Esophagus squamous epithelium (tissue), 4 donors: ENCODE measurements around the gene MESP1.

ENCODE experiments used
- POLR2A ChIP-seq, 4 donors: fragments of 450-650 bp; IDR thresholded peaks; one replicate each; pipeline ENCODE4 v1.6.1; 2017; ENCODE audit warnings: antibody characterized with exemption in 4 of 4, mild to moderate bottlenecking in 4 of 4, moderate library complexity in 3 of 4
- TF ChIP-seq, protein P1 (sequence below), 6 experiments: fragments of 450-650 bp in 4 of 6; fragments of 200-600 bp in 2 of 6; sonication (generic) in 2 of 6; IDR thresholded peaks; one replicate each; pipeline ENCODE4 v1.5.1; 2016 to 2019; ENCODE audit warnings: antibody characterized with exemption in 6 of 6, mild to moderate bottlenecking in 4 of 6, moderate library complexity in 4 of 6

DNA sequence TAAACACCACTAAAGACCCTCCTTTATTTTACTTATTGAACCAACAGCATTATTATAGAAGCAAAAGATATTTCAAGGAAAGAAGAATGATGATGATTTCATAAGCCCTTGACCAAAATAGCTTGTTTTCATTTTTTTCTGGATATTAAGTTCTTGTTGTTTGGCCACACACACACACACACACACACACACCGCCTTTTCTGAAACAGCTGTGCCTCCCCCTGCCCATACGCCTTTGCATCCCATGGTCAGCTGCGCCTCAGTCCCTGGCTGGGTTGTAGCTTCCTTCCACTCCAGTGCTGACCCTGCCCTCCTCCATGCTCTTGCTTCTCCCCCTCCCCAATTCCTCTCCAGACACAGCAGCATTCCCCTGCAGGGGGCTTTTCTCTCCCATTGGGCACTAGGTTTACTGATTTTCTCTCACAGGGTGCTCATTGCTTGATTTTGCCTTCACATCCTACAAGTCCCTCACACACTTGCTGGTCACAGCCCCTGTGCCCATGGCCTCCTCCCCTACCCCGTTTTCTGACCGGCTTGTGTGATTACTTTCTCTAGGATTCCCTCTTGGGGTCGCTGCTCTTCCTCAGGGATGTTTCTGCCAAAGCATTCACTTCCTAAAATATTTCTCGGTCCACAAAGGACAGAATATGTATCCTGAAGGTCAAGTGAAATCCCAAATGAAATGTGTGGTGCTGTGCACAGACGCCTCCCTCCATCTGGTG is 18.4 kb downstream of the MESP1 start:
- TF ChIP-seq, protein P1, sequence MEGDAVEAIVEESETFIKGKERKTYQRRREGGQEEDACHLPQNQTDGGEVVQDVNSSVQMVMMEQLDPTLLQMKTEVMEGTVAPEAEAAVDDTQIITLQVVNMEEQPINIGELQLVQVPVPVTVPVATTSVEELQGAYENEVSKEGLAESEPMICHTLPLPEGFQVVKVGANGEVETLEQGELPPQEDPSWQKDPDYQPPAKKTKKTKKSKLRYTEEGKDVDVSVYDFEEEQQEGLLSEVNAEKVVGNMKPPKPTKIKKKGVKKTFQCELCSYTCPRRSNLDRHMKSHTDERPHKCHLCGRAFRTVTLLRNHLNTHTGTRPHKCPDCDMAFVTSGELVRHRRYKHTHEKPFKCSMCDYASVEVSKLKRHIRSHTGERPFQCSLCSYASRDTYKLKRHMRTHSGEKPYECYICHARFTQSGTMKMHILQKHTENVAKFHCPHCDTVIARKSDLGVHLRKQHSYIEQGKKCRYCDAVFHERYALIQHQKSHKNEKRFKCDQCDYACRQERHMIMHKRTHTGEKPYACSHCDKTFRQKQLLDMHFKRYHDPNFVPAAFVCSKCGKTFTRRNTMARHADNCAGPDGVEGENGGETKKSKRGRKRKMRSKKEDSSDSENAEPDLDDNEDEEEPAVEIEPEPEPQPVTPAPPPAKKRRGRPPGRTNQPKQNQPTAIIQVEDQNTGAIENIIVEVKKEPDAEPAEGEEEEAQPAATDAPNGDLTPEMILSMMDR (IDR thresholded peaks at IDR 0.05): no peak
- no peak for TF ChIP-seq POLR2A (IDR thresholded peaks at IDR 0.05)
